HG03575 (cell line): ENCODE measurements around the gene GOLT1B.

Source experiments
- ATAC-seq: cut with Tn5 transposase; IDR thresholded peaks from one replicate; pipeline ENCODE4 v1.9.1; 2021; ENCODE audit not compliant: unreplicated experiment, insufficient number of reproducible peaks, low FRiP score; ENCODE audit errors: extremely low read depth

The GOLT1B gene

GRCh38 chr12:21553329-21553675, 51.7 kb downstream of the GOLT1B start:
- no peak for ATAC-seq

GRCh38 chr12:21558100-21558679, 56.6 kb downstream of the GOLT1B start:
- no peak for ATAC-seq

GRCh38 chr12:21559855-21560569, 58.4 kb downstream of the GOLT1B start:
- no peak for ATAC-seq

GRCh38 chr12:21561158-21561557, 59.6 kb downstream of the GOLT1B start:
- ATAC-seq = no peak

GRCh38 chr12:21562859-21563258, 61.3 kb downstream of the GOLT1B start:
- no peak for ATAC-seq

- ATAC-seq = no peak
These were observed 64.8 kb downstream of the GOLT1B start for GRCh38 chr12:21566223-21566906.

- no peak for ATAC-seq
These were observed 65.4 kb downstream of the GOLT1B start for GRCh38 chr12:21566907-21567394.
